ENCODE results near the gene ZNF195.
A peak's percentile ranks its signal among the peaks of the same experiment; 100 is the strongest.
"Not testable (repeated sequence)": the region's sequence is repeated elsewhere in the genome, so short reads cannot be mapped to it uniquely, and the experiment has no call there.

ZNF195 gene

GRCh38 chr11:3346587-3346986 is 32.4 kb downstream of the ZNF195 start:
- DNase-seq = no peak

DNA sequence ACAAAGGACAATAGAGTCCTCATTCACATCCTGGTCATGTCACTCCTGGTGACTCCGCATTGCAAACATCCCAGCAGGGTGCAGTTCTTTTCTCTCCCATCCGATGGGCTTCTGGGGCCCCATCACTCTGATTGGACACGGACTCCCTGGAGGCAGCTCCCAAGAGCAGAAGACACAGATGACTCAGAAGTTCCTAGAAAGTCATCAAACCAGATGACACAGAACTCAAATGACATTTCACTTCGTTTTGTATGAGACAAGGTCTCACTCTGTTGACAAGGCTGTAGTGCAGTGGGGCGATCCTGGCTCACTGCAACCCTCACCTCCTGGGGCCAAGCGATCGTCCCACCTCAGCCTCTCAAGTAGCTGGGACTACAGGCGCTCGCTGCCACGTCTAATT is 33.2 kb downstream of the ZNF195 start:
- DNase-seq = no peak

GRCh38 chr11:3344327-3345174 is 34.4 kb downstream of the ZNF195 start:
- DNase-seq = no peak

DNA sequence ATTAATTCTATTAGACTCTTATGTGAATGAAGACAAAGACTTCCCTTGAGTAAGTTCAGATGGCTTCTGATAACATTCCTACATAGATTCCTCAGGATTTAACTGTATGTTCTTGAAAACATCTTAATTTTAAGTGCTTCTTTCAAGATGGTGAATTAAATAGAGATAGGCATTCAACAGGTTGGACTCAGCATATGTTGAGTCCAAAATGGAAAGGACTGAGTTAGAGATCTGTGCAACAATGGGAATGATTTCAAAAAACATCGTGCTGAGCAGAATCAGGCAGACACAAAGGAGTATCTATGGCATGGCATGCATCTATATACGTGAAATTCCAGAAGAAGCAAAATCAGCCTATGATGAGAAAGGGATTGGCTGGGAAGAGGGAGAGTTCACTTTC is 36.2 kb downstream of the ZNF195 start:
- DNase-seq = no peak

DNA sequence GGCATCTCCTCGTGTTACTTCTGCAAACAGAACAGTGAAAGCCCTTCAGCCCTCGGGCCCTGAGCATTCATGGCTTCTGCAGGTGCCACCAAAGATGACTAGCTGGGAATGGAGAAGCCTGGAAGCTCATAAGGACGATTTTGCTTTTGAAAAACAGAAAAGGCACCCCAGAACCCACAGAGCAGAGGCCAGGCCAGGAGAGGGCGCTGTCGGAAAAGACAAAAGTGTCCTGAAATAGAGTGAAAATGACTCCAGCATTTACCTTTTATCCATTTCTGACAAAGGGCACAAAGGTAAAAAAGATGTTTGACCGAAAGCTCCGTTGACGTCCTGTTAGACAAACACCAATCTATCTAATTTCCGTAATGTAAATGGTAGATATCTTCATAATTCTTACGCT is 37.6 kb downstream of the ZNF195 start:
- peak; percentile 80 for DNase-seq

DNA sequence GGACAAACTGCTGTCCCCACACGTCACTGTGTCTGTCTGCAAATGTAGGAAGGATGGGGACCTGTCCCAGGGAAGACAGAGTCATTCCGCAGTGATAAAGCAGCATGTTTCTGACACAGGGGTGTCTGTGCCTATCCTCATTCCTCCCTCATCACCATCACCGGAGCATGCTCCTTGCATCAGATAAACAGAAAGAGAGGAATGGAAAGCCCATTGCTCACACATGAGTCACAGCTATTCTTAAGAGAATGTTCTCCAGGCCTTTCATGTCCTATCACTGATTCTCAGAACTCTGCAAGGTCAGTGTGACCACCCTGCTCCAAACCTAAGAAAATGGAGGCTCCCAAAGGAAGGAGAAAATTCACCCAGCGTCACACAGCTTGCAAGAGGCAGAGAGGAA is 38.9 kb downstream of the ZNF195 start:
- no peak for DNase-seq

- DNase-seq = no peak
These were observed 39.7 kb downstream of the ZNF195 start for GRCh38 chr11:3339340-3339624.

DNA sequence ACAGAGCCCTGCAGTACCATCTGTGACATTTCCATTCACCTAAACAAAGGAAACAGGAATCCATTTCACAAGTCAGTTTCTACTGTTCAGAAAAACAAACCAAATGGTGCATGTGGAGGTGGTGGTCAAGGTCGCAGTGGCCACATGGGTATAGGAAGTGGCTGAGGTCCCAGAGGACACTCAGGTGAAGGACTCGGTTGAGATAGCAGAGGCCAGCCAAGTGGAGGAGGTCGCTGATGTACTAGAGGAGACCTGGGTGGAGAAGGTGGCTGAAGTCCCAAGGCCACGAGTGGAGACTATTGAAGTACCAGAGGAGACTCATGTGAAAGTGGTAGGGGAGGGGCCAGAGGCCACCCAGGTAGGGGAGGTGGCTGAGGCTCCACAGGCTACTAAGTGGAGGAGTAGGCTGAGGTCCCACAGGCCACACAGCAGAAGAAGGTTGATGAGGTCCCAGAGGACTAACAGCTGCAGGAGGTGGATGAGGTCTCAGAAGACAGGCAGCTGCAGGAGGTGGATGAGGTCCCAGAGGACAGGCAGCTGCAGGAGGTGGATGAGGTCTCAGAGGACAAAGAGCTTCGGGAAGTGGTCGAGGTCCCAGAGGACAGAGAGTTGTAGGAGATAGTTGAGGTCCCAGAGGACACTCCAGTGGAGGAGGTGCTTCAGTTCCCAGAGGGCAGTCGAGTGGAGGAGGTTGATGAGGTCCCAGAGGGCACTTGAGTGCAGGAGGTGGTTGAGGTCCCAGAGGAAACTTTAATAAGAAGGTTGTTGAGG is 40.2 kb downstream of the ZNF195 start:
- no peak for DNase-seq

GRCh38 chr11:3336420-3336819 is 42.5 kb downstream of the ZNF195 start:
- DNase-seq = not testable (repeated sequence)

DNA sequence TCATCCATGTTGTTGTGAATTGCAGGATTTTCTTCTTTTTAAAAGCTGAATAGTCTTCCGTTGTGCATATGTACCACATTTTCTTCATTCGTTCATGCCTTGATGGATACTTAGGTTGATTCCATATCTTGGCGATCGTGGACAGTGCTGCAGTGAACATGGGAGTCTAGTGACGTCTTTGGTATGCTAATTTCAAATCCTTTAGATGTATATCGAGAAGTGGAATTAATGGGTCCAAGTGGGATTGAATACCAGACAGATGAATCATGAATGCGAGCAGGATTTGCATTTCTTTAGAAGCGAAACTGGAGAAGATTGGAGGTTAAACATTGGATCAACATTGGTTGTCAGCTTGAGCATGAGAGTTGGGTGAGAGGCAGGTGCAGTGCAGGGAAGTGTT is 45.8 kb downstream of the ZNF195 start:
- DNase-seq = not testable (repeated sequence)

DNA sequence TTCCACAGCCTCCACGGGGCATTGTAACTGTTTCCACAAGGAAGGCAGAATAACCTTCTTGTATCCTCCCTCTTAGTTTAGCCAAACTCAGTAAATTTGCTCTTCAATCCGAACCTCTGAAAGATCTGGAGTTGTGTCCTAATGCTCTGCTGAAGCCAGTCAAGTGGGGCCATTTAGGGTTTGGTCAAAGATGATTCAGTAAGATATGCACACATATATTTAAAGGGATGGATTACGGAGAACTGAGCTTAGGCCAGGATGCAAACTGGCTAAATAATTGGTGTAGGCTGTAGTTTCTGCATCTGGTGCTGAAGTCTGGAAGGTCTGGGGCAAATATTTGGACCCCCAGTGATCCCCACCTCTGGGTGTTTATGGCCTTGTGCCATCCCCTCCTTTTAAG is 47.9 kb downstream of the ZNF195 start:
- not testable (repeated sequence) for DNase-seq

DNA sequence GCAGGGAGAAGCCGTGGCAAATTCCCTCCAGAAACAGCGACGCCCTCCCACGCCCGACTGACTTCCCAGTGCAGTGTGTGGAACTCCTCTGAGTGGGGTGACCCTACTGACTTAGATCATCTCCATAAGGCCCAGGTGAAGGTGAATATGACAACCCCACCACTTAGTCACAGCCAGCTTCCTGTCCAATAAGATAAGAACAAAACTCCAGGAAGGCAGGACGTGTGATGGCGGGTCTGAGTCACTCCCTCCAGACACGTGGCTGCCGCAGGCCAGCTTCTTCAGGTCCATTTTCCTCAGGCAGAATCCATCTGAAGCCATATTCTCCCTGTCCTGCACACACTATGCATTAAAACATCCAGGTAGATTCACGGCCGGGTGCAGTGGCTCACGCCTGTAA is 48.9 kb downstream of the ZNF195 start:
- DNase-seq = not testable (repeated sequence)

DNA sequence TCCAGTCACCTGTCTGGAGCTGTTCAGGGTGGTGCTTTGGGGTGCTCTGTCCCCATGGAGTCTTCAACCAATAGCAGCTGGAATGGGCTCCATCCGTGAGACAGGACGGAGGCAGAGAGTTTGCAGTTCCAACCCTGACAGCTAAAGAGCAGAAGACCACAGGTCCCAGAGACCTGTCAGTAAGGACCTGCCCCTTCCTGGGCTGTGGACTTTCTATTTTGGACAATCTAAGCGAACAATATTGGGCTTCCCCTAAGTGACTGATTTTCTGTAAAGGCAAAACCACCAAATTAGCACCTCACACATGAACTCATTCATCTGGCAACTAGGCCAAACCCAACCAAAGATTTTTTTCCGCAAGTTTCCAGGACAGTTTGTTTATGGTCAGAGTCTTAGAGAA is 50.4 kb downstream of the ZNF195 start:
- DNase-seq = not testable (repeated sequence)

DNA sequence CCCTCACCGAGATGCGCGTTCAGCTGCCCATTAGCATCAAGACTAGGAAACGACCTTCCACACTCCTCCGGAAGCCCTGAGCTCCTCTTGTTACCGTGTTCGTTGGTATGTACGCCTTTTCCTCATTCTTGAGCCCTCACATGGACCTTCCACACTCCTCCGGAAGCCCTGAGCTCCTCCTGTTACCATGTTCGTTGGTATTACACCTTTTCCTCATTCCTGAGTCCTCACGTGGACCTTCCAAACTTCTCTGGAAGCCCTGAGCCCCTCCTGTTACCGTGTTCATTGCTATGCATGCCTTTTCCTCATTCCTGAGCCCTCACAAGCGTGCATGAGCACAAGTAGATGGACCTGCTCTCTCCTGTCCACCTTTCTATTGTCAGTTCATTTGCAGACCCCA is 52.5 kb downstream of the ZNF195 start:
- DNase-seq = not testable (repeated sequence)

DNA sequence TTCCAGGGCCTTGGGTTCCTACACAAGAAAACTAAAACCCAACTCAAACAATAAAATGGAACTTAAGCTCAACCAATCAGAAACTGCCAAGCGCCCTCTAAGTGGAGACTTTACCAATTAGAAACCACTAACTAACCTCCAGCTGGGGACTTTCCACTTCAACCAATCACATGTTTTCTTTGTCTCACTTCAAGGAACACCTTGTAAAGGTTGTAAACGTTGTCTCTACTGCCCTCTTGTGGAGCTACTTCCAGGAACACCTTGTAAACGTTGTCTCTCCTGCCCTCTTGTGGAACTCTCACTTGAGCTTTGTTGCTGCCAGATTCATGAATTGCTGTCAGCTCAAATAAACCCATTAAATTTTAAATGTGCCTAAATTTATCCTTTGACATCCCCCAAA is 54.2 kb downstream of the ZNF195 start:
- not testable (repeated sequence) for DNase-seq

Data from stimulated activated CD4-positive, alpha-beta T cell treated with anti-CD3 and anti-CD28 coated beads, Interleukin-15, amount 100 ng/mL, for 24 hours (primary cell).